Prostate gland (tissue), 2 donors: ENCODE measurements around the gene GTPBP1. TPM values are rescaled to one million over a fixed set of nuclear protein-coding genes. Genes with fewer than 3 reads are reported as not detected.

ENCODE experiments used
- DNase-seq: peaks from one replicate; pipeline ENCODE4 v3.0.0-alpha.2; 2019; ENCODE audit warnings: low spot score
- H3K27ac ChIP-seq, 2 donors: fragments of 200-600 bp; sonication (generic); 2 replicates each; pipeline ENCODE4 v1.5.1; 2017 to 2019
- H3K27me3 ChIP-seq: fragments of 200-600 bp; sonication (generic); replicated peaks from 2 replicates; pipeline ENCODE4 v1.5.1; 2019; ENCODE audit not compliant: insufficient read depth
- H3K36me3 ChIP-seq, 2 donors: fragments of 200-600 bp; sonication (generic); 1 replicate in 1 of 2; 2 replicates in 1 of 2; pipeline versions ENCODE4 v1.5.1 to v1.8.1; 2017 to 2019
- H3K4me1 ChIP-seq: fragments of 200-600 bp; sonication (generic); replicated peaks from 2 replicates; pipeline ENCODE4 v1.5.1; 2019
- H3K4me3 ChIP-seq, 2 donors: fragments of 200-600 bp; sonication (generic); 2 replicates each; pipeline ENCODE4 v1.5.1; 2017 to 2019
- H3K9me3 ChIP-seq: fragments of 200-600 bp; sonication (generic); 2 replicates; pipeline ENCODE4 v1.5.1; 2017
- POLR2A ChIP-seq: fragments of 450-650 bp; IDR thresholded peaks from one replicate; pipeline ENCODE4 v1.6.1; 2016; ENCODE audit warnings: antibody characterized with exemption, mild to moderate bottlenecking
- POLR2AphosphoS5 ChIP-seq: sonication (generic); formaldehyde crosslinking; IDR thresholded peaks from one replicate; pipeline ENCODE4 v1.6.1; 2017; ENCODE audit warnings: antibody characterized with exemption
- WGBS: methylation state at CpG from one replicate; pipeline ENCODE4 v1.1.5; 2018; 5-methylcytosine and 5-hydroxymethylcytosine counted together
- intact Hi-C: fragments of 100-400 bp; cut with DNase I; formaldehyde crosslinking; loops from one replicate; pipeline ENCODE4 v1.14.2; 2022
- total RNA-seq, 2 donors: library from RNA; depleted of rRNA; stranded (reverse); fragments of >200 nt; gene quantifications; one replicate each; pipeline ENCODE4 v1.1.0, GENCODE V29; 2016
- TF ChIP-seq, protein P1 (sequence below), 4 experiments: fragments of 200-600 bp in 2 of 4; fragments of 450-650 bp in 2 of 4; sonication (generic) in 2 of 4; IDR thresholded peaks; 1 replicate in 3 of 4; 2 replicates in 1 of 4; pipeline ENCODE4 v1.5.1; 2016 to 2019; ENCODE audit warnings: antibody characterized with exemption in 4 of 4, mild to moderate bottlenecking in 2 of 4, moderate library complexity in 2 of 4

Gene GTPBP1
- total RNA-seq, 2 donors from 2014 or later, result 61.9 to 74.5 TPM

DNA sequence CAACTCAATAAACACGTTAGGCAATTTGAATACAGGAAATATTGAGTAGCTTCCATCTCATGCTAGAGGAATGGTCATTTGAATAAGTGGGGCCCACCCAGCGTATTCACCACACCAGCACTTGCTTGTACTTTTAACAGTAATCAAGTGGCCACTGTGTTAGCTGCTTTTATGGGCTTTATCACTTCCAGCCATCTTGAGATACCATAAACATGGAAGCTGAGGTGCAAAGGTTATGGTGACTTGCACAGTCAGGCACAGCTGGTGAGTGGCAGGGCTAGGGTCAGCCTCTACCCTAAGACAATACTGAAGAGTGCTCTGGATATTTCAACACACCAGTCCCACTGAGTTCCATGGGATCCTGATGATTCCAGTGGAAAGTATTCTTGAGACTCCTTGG is 11.7 kb upstream of the GTPBP1 start:
- H3K4me3 ChIP-seq, result no peak overlapping the region
- no peaks in the 10 kb centered on the region for H3K9me3 ChIP-seq
- H3K27me3 ChIP-seq, result no peaks in the 10 kb centered on the region
- no peak for DNase-seq
- TF ChIP-seq, protein P1, sequence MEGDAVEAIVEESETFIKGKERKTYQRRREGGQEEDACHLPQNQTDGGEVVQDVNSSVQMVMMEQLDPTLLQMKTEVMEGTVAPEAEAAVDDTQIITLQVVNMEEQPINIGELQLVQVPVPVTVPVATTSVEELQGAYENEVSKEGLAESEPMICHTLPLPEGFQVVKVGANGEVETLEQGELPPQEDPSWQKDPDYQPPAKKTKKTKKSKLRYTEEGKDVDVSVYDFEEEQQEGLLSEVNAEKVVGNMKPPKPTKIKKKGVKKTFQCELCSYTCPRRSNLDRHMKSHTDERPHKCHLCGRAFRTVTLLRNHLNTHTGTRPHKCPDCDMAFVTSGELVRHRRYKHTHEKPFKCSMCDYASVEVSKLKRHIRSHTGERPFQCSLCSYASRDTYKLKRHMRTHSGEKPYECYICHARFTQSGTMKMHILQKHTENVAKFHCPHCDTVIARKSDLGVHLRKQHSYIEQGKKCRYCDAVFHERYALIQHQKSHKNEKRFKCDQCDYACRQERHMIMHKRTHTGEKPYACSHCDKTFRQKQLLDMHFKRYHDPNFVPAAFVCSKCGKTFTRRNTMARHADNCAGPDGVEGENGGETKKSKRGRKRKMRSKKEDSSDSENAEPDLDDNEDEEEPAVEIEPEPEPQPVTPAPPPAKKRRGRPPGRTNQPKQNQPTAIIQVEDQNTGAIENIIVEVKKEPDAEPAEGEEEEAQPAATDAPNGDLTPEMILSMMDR (IDR thresholded peaks at IDR 0.05), result no peak
- TF ChIP-seq POLR2AphosphoS5, result no peak
- TF ChIP-seq POLR2A, result no peak
- no peak overlapping the region for H3K27ac ChIP-seq
- H3K4me1 ChIP-seq, result peaks cover 7% of the 10 kb centered on the region
- H3K36me3 ChIP-seq, result no peaks in the 10 kb centered on the region
- intact Hi-C loops, result no loop called here
- 84% methylated on average over 2 of the region's 2 CpGs for WGBS

DNA sequence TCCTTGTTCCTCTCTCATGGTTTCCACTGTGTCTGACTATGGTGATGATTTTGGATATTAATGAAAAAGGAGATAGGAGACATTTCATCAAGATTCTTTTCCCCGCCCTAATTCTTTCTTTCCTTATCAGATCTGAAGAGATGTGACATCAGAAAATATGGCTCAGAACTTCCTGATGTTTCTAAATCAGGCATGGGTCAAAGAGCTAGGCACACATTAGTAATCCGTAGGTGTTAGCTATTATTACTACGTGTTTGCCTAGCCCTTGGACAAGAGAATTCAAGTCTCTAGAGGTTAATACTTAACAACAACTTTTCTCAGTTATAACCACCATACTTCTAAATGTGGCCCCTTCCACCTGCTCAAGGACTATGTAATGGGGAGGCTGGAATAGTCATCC is 10.8 kb upstream of the GTPBP1 start:
- peaks cover 7% of the 10 kb centered on the region for H3K4me1 ChIP-seq
- intact Hi-C loops, result no loop called here
- no peaks in the 10 kb centered on the region for H3K9me3 ChIP-seq
- no peak overlapping the region for H3K27ac ChIP-seq
- H3K27me3 ChIP-seq, result no peaks in the 10 kb centered on the region
- H3K36me3 ChIP-seq, result no peaks in the 10 kb centered on the region
- WGBS, result 83% methylated on average over 3 of the region's 3 CpGs
- DNase-seq, result no peak
- no peak overlapping the region for H3K4me3 ChIP-seq
- TF ChIP-seq, protein P1 (IDR thresholded peaks at IDR 0.05), result no peak
- TF ChIP-seq POLR2A (no peak), POLR2AphosphoS5 (no peak)

DNA sequence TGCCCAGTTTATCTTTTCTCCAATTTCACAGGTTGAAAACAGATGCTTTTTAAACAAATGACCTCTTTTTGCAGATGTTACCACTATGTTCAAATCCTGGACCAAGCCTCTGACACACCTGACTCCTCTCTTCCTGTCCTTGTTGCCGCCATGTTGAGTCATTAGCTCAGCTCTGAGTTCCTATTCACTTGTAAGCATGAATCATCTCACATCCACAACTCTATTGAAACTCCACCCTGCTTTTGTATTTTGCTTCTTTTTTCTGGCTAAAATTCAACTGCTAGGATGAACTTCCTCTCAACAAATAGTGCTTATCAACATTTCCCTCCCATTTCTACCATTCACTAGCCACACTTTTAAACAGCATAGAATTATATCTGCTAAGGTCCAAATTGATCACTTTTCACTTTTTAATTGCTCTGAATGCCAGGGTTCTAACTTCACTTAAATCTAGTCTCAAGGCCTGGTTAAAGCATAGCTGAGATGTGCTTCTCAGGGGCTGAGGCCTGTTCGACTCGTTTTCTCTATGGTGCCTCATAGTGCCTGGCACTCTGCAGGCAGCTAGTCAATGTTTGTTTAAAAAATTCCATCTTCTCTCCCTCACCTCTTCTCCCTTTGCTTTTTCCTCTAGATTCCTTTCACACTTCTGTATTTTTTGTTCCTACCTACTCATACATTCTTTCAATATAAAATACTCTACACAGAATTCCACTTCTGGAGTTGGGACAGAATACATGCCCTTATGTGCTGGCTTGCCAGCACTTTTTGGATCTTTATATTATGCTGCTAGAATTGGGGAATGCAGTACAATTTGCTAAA is 8.9 kb upstream of the GTPBP1 start:
- TF ChIP-seq, protein P1 (IDR thresholded peaks at IDR 0.05), result no peak
- TF ChIP-seq POLR2AphosphoS5 (peak; percentile 44), POLR2A (peak; percentile 5)
- 36% methylated on average over 3 of the region's 3 CpGs for WGBS
- peak; percentile 52 for DNase-seq
- Histone ChIP-seq H3K36me3 (no peaks in the 10 kb centered on the region), H3K4me1 (peaks cover 7% of the 10 kb centered on the region), H3K27me3 (no peaks in the 10 kb centered on the region), H3K27ac (peak overlapping the region; percentile 99 to 100), H3K9me3 (no peaks in the 10 kb centered on the region), H3K4me3 (no peak overlapping the region)
- intact Hi-C loops, result no loop called here

DNA sequence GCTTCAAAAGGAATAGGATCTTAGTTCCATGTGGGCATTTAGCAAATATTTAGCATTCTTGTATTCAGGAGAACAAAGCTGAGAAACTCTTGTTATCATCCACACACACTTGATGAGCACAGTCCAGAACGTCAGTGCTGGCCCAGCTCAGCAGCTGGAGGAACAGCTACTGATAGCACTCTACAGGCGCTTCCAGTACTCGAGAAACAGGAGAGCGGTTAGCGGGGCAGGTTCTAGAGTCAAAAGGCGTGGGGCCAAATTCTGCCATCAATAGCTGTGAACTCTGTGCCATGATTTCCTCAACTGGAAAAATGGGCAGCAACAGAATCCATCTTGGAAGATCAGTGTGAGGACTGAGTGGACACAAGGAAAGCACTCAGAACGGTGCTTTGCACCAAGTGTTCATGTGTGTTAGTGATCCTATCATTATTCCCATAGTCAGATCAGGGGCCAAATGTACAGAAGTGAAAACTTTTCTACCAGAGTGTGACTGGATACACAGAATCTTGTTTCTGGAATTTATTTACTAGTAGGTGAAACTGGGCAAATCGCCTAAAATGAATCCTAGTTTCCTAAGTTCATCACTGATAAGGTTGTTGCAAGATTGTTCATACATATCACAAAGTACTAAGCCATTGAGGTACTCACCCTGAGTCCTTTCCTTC is 8.2 kb upstream of the GTPBP1 start:
- peaks cover 7% of the 10 kb centered on the region for H3K4me1 ChIP-seq
- TF ChIP-seq, protein P1 (IDR thresholded peaks at IDR 0.05), result no peak
- TF ChIP-seq POLR2AphosphoS5, result no peak
- TF ChIP-seq POLR2A, result no peak
- 56% methylated on average over 8 of the region's 8 CpGs for WGBS
- no peaks in the 10 kb centered on the region for H3K36me3 ChIP-seq
- H3K27me3 ChIP-seq, result no peaks in the 10 kb centered on the region
- intact Hi-C loops, result no loop called here
- DNase-seq, result no peak
- peak overlapping the region; percentile 99 to 100 for H3K27ac ChIP-seq
- H3K9me3 ChIP-seq, result no peaks in the 10 kb centered on the region
- no peak overlapping the region for H3K4me3 ChIP-seq
